Endothelial cell of umbilical vein (primary cell): ENCODE measurements around the gene RNF130. TPM values are rescaled to one million over a fixed set of nuclear protein-coding genes. Genes with fewer than 3 reads are reported as not detected.

ENCODE experiments used
- BruUV-seq: library from RNA; stranded (reverse); fragments of 400-500 nt; replicated peaks from 2 replicates; lab custom pipeline; 2021; lab: Mats Ljungman, UMichigan
- CTCF ChIA-PET: fragments of 300-600, 350-600 bp; sonication (Branson Sonifier 250); formaldehyde crosslinking; loops from one replicate; lab custom pipeline; 2021; ENCODE audit warnings: antibody characterized with exemption, inconsistent platforms; lab: Charles Lee
- POLR2A ChIA-PET: fragments of 300-600, 350-600 bp; sonication (Branson Sonifier 250); formaldehyde crosslinking; loops from one replicate; lab custom pipeline; 2021; ENCODE audit warnings: antibody characterized with exemption, inconsistent platforms; lab: Charles Lee
- DNase-seq: peaks from one replicate; pipeline ENCODE4 v3.0.0-alpha.2; 2011; ENCODE audit warnings: low read depth, low spot score
- FAIRE-seq: peaks from 2 replicates; lab custom pipeline; 2011; peaks lifted over from hg19 to GRCh38; lab: Jason Lieb, UNC
- H2AFZ ChIP-seq: 2 replicates; pipeline ENCODE4 v1.6.0; 2012; ENCODE audit warnings: low read depth, low read length, control low read depth, inconsistent platforms
- H3K27ac ChIP-seq: 2 replicates; pipeline ENCODE4 v1.5.1; 2011; ENCODE audit warnings: low read depth, mild to moderate bottlenecking, control low read depth, low read length, moderate library complexity; ENCODE audit not compliant: insufficient read depth
- H3K27me3 ChIP-seq, 2 experiments: 2 replicates each; pipeline versions ENCODE4 v1.6.0 to v1.6.1; 2011; ENCODE audit warnings: low read length in 2 of 2, mixed read lengths in 1 of 2; ENCODE audit not compliant: control insufficient read depth in 2 of 2, insufficient read depth in 2 of 2
- H3K36me3 ChIP-seq, 2 experiments: 2 replicates in 1 of 2; 3 replicates in 1 of 2; pipeline ENCODE4 v1.5.1; 2011; ENCODE audit warnings: low read length in 2 of 2, mild to moderate bottlenecking in 1 of 2, moderate library complexity in 1 of 2; ENCODE audit not compliant: control insufficient read depth in 2 of 2, insufficient read depth in 2 of 2; ENCODE audit errors: extremely low read depth in 1 of 2
- H3K4me1 ChIP-seq: 3 replicates; pipeline ENCODE4 v1.5.1; 2011; ENCODE audit warnings: mild to moderate bottlenecking, low read length; ENCODE audit not compliant: control insufficient read depth, insufficient read depth; ENCODE audit errors: extremely low read depth
- H3K4me2 ChIP-seq: 2 replicates; pipeline ENCODE4 v1.6.1; 2011; ENCODE audit warnings: low read length, control low read depth, mixed read lengths; ENCODE audit not compliant: insufficient read depth
- H3K4me3 ChIP-seq, 3 experiments: fragments of 200-600 bp in 1 of 3; sonication (generic), shearing (Covaris generic) in 1 of 3; replicated peaks in 1 of 3; 2 replicates each; pipeline ENCODE4 v1.5.1; 2011 to 2016; ENCODE audit warnings: control low read depth in 3 of 3, low read length in 3 of 3, mild to moderate bottlenecking in 2 of 3, inconsistent platforms in 1 of 3, low read depth in 1 of 3, moderate library complexity in 1 of 3; ENCODE audit not compliant: insufficient read depth in 1 of 3
- H3K79me2 ChIP-seq: 2 replicates; pipeline ENCODE4 v1.6.0; 2012; ENCODE audit warnings: low read length, inconsistent platforms; ENCODE audit not compliant: control insufficient read depth, insufficient read depth
- H3K9ac ChIP-seq: replicated peaks from 2 replicates; pipeline ENCODE3; 2011; ENCODE audit warnings: low read length, control low read depth; ENCODE audit not compliant: insufficient read depth; ENCODE audit errors: extremely low read depth
- H3K9me1 ChIP-seq: replicated peaks from 3 replicates; pipeline ENCODE4 v1.6.0; 2011; ENCODE audit warnings: mild to moderate bottlenecking, low read length; ENCODE audit not compliant: control insufficient read depth, insufficient read depth; ENCODE audit errors: extremely low read depth
- H3K9me3 ChIP-seq: replicated peaks from 2 replicates; pipeline ENCODE4 v1.5.1; 2012; ENCODE audit warnings: low read length, inconsistent platforms; ENCODE audit not compliant: control insufficient read depth, insufficient read depth
- H4K20me1 ChIP-seq: replicated peaks from 2 replicates; pipeline ENCODE3; 2011; ENCODE audit warnings: mild to moderate bottlenecking, low read length; ENCODE audit not compliant: control insufficient read depth, insufficient read depth; ENCODE audit errors: extremely low read depth
- EZH2 ChIP-seq: IDR thresholded peaks from 2 replicates; pipeline ENCODE4 v1.6.1; 2012; ENCODE audit warnings: borderline replicate concordance, low read depth, mild to moderate bottlenecking, moderate library complexity, low read length, inconsistent platforms; ENCODE audit not compliant: severe bottlenecking
- GATA2 ChIP-seq: IDR thresholded peaks from 2 replicates; pipeline ENCODE4 v1.7.0; 2011; ENCODE audit warnings: low read depth, mild to moderate bottlenecking, moderate library complexity, mixed read lengths, low read length; ENCODE audit not compliant: insufficient read length, insufficient read depth
- JUN ChIP-seq: IDR thresholded peaks from 2 replicates; pipeline ENCODE4 v1.6.1; 2011; ENCODE audit warnings: borderline replicate concordance, low read depth; ENCODE audit not compliant: insufficient read length, insufficient read depth
- MYC ChIP-seq: IDR thresholded peaks from one replicate; pipeline ENCODE4 v1.6.1; 2011; ENCODE audit warnings: mild to moderate bottlenecking, low read depth, low read length
- POLR2A ChIP-seq: IDR thresholded peaks from 2 replicates; pipeline ENCODE4 v1.6.1; 2012; ENCODE audit warnings: low read depth, mild to moderate bottlenecking, control low read depth, low read length
- POLR2AphosphoS5 ChIP-seq: IDR thresholded peaks from 2 replicates; pipeline ENCODE4 v1.6.1; 2012; ENCODE audit warnings: low read depth, mild to moderate bottlenecking, control low read depth, low read length, moderate library complexity; ENCODE audit not compliant: insufficient read depth
- dilution Hi-C: fragments of 300-500 bp; cut with MboI; formaldehyde crosslinking; loops from one replicate; pipeline ENCODE4 v1.15.0; 2019; ENCODE audit warnings: low sequenced_read_pairs; ENCODE audit not compliant: extremely low pct_ligation_motif_present
- intact Hi-C: fragments of 100-400 bp; cut with micrococcal nuclease; formaldehyde crosslinking; loops from one replicate; pipeline ENCODE4 v1.10.0; 2022
- polyA plus RNA-seq, 4 experiments: library from polyadenylated mRNA; depleted of rRNA in 3 of 4; stranded (reverse) in 3 of 4; unstranded in 1 of 4; fragments of >200 nt; gene quantifications; 2 replicates each; pipeline versions ENCODE4 v1.2.1 to v1.2.3, GENCODE V29; 2011 to 2012; ENCODE audit warnings: missing spikeins in 1 of 4
- total RNA-seq: library from RNA; stranded (reverse); gene quantifications from 2 replicates; pipeline ENCODE4 v1.2.3, GENCODE V29; 2021
- TF ChIP-seq, protein P1 (sequence below), 2 donors: IDR thresholded peaks; 1 replicate in 1 of 2; 2 replicates in 1 of 2; pipeline ENCODE4 v1.5.1; 2011; ENCODE audit warnings: low read length in 2 of 2, mild to moderate bottlenecking in 2 of 2, moderate library complexity in 2 of 2, control low read depth in 1 of 2, inconsistent platforms in 1 of 2, low read depth in 1 of 2; ENCODE audit not compliant: insufficient read depth in 1 of 2; ENCODE audit errors: extremely low read depth in 1 of 2

The RNF130 gene
- total and polyA plus RNA-seq, 2 donors (not counting 3 experiments of a cell fraction or from before 2014, with no cell fraction given) = 43.0 to 43.1 TPM

DNA sequence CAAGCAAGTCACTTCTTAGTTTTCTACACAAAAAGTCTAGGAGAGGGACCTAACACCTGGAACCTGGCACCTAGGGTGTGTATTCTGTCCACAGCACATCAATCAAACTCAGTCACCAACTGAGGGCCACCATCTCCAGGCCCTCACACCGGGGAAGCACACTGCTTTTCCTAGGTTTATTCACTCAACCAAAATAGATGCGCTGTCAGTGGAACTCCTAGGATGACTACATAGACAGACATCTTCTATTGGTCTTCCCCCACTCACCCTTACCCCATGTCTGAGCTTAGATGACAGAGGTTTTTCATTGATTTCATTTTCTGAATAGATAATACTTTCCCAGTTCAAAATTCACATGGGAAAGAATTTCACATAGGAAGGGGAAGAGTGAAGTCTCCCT is 59.2 kb downstream of the RNF130 start:
- no peaks in the 10 kb centered on the region for H3K9me1 ChIP-seq
- no peaks in the 10 kb centered on the region for H3K27me3 ChIP-seq
- no TSS peak for BruUV-seq
- no peak overlapping the region for H3K27ac ChIP-seq
- TF ChIP-seq POLR2A = no peak
- no peak for TF ChIP-seq POLR2AphosphoS5
- TF ChIP-seq JUN = no peak
- no peak for TF ChIP-seq EZH2
- TF ChIP-seq, protein P1, sequence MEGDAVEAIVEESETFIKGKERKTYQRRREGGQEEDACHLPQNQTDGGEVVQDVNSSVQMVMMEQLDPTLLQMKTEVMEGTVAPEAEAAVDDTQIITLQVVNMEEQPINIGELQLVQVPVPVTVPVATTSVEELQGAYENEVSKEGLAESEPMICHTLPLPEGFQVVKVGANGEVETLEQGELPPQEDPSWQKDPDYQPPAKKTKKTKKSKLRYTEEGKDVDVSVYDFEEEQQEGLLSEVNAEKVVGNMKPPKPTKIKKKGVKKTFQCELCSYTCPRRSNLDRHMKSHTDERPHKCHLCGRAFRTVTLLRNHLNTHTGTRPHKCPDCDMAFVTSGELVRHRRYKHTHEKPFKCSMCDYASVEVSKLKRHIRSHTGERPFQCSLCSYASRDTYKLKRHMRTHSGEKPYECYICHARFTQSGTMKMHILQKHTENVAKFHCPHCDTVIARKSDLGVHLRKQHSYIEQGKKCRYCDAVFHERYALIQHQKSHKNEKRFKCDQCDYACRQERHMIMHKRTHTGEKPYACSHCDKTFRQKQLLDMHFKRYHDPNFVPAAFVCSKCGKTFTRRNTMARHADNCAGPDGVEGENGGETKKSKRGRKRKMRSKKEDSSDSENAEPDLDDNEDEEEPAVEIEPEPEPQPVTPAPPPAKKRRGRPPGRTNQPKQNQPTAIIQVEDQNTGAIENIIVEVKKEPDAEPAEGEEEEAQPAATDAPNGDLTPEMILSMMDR (IDR thresholded peaks at IDR 0.05; ENCODE audit: extremely low read depth in 1 of 2, insufficient read depth in 1 of 2, low read depth in 1 of 2, low read length in 2 of 2) = no peak
- no peak for TF ChIP-seq MYC
- CTCF ChIA-PET = no interaction called here
- no peak overlapping the region for H3K9ac ChIP-seq
- POLR2A ChIA-PET = no interaction called here
- H3K36me3 ChIP-seq = no peaks in the 10 kb centered on the region
- intact Hi-C loops = no loop called here
- H3K9me3 ChIP-seq = no peaks in the 10 kb centered on the region
- DNase-seq (no peak), FAIRE-seq (no peak)
- H4K20me1 ChIP-seq = no peaks in the 10 kb centered on the region
- no peak overlapping the region for H2AFZ ChIP-seq
- H3K79me2 ChIP-seq = no peaks in the 10 kb centered on the region
- dilution Hi-C loops = no loop called here
- H3K4me3 ChIP-seq = no peak overlapping the region
- H3K4me2 ChIP-seq = no peak overlapping the region
- H3K4me1 ChIP-seq = no peaks in the 10 kb centered on the region

DNA sequence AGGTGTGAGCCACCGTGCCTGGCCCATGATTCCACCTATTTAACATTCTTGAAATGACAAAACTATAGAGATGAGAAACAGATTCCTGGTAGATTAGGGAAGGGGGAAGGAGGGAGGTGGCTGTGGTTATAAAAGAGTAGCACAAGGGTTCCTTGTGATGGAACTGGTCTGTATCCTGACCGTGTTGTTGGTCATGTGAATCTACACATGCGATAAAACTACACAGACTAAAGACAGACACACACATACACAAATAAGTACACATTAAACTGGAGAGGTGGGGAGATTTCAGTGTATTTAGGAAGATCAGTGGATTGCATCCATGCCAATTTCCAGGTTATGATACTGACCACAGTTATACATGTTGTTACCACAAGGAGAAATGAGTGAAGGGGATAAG is 60.9 kb downstream of the RNF130 start:
- TF ChIP-seq GATA2 (no peak), POLR2A (no peak), POLR2AphosphoS5 (no peak)
- Histone ChIP-seq H3K79me2 (no peaks in the 10 kb centered on the region), H4K20me1 (no peaks in the 10 kb centered on the region), H3K9me1 (no peaks in the 10 kb centered on the region), H3K4me3 (no peak overlapping the region), H2AFZ (no peak overlapping the region), H3K36me3 (no peaks in the 10 kb centered on the region), H3K9me3 (no peaks in the 10 kb centered on the region), H3K27ac (no peak overlapping the region), H3K4me1 (no peaks in the 10 kb centered on the region), H3K4me2 (no peak overlapping the region), H3K9ac (no peak overlapping the region), H3K27me3 (no peaks in the 10 kb centered on the region)
- ChIA-PET CTCF (no interaction called here), POLR2A (no interaction called here)
- dilution Hi-C loops = no loop called here
- intact Hi-C loops = no loop called here
- no TSS peak for BruUV-seq
- DNase-seq (no peak), FAIRE-seq (no peak)
